Liver (tissue), 3 donors: Measurements from ENCODE around the gene COX15.

ENCODE experiments used
- CTCF ChIP-seq: fragments of 150-350 bp; IDR thresholded peaks from 2 replicates; pipeline ENCODE4 v1.5.1; 2017; ENCODE audit warnings: improper control_type of control experiment, low read depth, low read length; ENCODE audit not compliant: missing input control
- GABPA ChIP-seq, 2 donors: IDR thresholded peaks in 1 of 2; conservative IDR thresholded peaks in 1 of 2; 2 replicates each; pipeline ENCODE4 v1.6.1; 2016; ENCODE audit warnings: antibody characterized with exemption in 2 of 2, mild to moderate bottlenecking in 1 of 2, moderate library complexity in 1 of 2
- RAD21 ChIP-seq, 2 donors: IDR thresholded peaks; 2 replicates each; pipeline ENCODE4 v1.6.1; 2016; ENCODE audit warnings: antibody characterized with exemption in 2 of 2, mild to moderate bottlenecking in 2 of 2
- RXRA ChIP-seq, 2 donors: IDR thresholded peaks; 2 replicates each; pipeline ENCODE4 v1.6.1; 2017 to 2018; ENCODE audit warnings: antibody characterized with exemption in 2 of 2, mild to moderate bottlenecking in 1 of 2
- SP1 ChIP-seq: IDR thresholded peaks from 2 replicates; pipeline ENCODE4 v1.6.1; 2018; ENCODE audit warnings: antibody characterized with exemption, mild to moderate bottlenecking
- TAF1 ChIP-seq: conservative IDR thresholded peaks from 2 replicates; pipeline ENCODE4 v1.6.1; 2016; ENCODE audit warnings: antibody characterized with exemption, mild to moderate bottlenecking
- YY1 ChIP-seq: IDR thresholded peaks from 2 replicates; pipeline ENCODE4 v1.6.1; 2016; ENCODE audit warnings: antibody characterized with exemption, mild to moderate bottlenecking
- TF ChIP-seq, protein P1 (sequence below): IDR thresholded peaks from 2 replicates; pipeline ENCODE4 v1.6.1; 2016; ENCODE audit warnings: antibody characterized with exemption, mild to moderate bottlenecking
- donor health status: healthy.
- donor health status: healthy.

DNA sequence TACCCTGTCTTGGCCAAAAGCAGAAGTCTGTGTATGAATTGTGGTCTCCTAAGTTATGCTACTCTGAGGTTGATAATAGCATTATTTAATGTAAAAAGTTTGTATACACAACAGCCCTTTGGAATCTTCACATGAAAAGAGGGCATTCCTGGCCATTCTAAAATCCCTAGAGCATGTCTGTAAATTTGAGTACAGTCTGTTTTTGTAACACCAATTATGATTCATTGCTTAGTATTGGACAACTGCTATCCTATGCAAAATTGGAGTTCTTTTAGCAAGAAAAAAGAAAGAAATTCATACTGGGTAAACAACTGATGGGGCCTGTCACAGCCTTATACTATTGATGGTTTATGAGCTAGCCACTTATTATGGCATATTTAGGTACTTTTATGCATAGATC lies 10.3 kb upstream of the COX15 start:
- no peak for TF ChIP-seq GABPA (IDR thresholded peaks at IDR 0.05 in 1 of 2, conservative IDR thresholded peaks at IDR 0.05 in 1 of 2)
- TF ChIP-seq CTCF: no peak
- TF ChIP-seq TAF1: no peak
- TF ChIP-seq SP1: no peak
- TF ChIP-seq RAD21 (IDR thresholded peaks at IDR 0.05): no peak
- TF ChIP-seq YY1: no peak
- no peak for TF ChIP-seq RXRA (IDR thresholded peaks at IDR 0.05)
- TF ChIP-seq, protein P1, sequence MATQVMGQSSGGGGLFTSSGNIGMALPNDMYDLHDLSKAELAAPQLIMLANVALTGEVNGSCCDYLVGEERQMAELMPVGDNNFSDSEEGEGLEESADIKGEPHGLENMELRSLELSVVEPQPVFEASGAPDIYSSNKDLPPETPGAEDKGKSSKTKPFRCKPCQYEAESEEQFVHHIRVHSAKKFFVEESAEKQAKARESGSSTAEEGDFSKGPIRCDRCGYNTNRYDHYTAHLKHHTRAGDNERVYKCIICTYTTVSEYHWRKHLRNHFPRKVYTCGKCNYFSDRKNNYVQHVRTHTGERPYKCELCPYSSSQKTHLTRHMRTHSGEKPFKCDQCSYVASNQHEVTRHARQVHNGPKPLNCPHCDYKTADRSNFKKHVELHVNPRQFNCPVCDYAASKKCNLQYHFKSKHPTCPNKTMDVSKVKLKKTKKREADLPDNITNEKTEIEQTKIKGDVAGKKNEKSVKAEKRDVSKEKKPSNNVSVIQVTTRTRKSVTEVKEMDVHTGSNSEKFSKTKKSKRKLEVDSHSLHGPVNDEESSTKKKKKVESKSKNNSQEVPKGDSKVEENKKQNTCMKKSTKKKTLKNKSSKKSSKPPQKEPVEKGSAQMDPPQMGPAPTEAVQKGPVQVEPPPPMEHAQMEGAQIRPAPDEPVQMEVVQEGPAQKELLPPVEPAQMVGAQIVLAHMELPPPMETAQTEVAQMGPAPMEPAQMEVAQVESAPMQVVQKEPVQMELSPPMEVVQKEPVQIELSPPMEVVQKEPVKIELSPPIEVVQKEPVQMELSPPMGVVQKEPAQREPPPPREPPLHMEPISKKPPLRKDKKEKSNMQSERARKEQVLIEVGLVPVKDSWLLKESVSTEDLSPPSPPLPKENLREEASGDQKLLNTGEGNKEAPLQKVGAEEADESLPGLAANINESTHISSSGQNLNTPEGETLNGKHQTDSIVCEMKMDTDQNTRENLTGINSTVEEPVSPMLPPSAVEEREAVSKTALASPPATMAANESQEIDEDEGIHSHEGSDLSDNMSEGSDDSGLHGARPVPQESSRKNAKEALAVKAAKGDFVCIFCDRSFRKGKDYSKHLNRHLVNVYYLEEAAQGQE: no peak
